GM19240 (cell line): ENCODE measurements around the gene SLC22A2.

ENCODE experiments used
- DNase-seq: peaks from one replicate; pipeline ENCODE4 v3.0.0; 2011; ENCODE audit warnings: low spot score; ENCODE audit not compliant: insufficient read length

SLC22A2 gene

DNA sequence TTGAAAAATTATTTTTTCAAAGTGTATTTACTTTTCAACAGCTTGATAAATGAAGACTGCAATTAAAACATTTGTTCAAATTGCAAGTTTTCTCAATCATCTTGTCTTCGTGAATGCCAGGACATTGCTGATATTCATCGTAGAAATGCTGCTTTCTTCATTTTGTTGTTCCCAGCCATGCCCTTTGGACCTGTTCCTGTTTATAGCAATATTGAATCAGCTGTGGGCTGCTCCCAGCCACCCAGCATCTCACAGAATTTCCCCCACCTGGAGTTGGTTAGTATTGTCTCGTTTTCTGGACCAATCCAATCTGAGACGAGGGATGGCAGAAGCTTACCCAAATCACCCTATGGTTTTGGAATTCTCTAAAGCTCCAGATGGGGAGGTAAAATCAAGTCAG lies 40.8 kb downstream of the SLC22A2 start:
- DNase-seq = no peak

DNA sequence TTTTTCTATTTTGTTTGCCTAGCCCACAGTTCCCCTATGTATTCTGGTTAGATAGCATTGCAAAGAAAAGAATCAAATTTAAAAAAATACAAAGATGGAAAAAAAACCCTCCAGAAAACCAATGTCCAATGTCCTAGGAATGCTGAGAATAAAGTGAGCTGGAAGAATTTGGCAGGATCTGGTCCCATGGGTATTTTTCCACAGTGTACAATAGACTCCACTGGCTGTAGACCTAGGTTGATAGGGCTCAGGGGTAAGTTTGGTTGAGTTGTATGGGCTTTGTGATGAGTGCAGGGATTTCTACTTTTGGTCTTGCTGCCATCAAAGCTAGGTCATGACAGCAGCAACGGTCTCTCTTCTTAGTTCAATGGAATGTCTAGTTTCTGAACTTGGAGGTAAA lies 41.5 kb downstream of the SLC22A2 start:
- no peak for DNase-seq

DNA sequence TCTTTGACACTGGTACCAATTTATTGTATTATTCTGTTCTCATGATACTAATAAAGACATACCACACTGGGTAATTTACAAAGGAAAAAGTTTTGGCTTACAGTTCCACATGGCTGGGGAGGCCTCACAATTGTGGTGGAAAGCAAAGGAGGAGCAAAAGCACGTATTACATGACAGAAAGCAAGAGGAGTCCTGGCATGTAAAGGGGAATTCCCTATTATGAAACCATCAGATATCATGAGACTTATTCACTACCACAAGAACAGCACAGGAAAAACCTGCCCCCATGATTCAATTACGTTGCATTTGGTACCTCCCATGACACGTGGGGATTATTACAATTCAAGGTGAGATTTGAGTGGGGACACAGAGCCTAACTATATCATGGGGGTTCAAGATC lies 43.4 kb downstream of the SLC22A2 start:
- DNase-seq = no peak

DNA sequence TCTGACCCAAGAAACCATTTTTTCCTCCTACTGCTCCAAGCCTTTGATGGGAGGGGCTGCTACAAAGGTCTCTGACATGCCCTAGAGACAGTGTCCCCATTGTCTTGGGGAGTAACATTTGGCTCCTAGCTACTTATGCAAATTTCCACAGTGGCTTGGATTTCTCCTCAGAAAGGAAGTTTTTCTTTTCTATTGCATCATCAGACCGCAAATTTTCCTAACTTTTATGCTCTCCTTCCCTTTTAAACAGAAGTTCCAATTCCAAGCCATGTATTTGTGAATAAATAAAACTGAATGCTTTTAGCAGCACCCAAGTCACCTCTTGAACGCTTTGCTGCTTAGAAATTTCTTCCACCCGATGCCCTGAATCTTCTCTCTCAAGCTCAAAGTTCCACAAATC lies 51.0 kb downstream of the SLC22A2 start:
- no peak for DNase-seq

DNA sequence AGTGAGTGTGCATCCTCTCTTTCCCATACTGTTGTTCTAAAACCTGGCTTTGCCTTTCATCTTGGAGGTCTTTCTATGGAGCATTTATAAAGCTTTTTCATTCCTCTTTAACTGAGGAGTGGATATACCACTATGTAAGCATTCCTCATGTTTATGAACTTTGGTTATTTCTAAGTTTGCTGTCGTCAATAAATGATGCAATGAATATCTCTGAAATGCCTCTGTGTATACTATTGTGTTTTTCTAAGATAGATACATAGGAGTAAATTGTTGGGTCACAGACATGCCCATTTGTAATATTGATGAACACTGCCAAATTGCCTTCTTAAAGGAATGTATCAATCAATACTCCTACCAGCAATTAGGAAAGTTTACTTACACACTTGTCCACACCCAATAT lies 53.9 kb downstream of the SLC22A2 start:
- DNase-seq = no peak

DNA sequence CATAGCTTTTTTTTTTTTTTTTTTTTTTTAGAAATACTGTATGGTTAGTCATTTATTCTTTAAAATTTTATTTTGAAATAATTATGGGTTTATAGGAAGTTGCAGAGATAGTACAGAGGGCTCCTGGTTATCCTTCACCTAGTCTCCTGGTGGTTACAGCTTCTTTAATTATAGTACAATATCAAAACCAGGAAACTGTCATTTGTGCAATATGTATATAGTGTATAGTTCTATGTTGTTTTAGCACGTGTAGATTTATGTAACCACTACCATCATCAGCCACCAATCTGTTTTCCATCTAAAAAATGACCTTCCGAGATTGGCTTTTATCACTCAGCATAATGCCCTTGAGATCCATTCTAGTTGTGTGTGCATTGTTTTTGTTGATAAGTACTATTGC lies 54.7 kb downstream of the SLC22A2 start:
- no peak for DNase-seq

DNA sequence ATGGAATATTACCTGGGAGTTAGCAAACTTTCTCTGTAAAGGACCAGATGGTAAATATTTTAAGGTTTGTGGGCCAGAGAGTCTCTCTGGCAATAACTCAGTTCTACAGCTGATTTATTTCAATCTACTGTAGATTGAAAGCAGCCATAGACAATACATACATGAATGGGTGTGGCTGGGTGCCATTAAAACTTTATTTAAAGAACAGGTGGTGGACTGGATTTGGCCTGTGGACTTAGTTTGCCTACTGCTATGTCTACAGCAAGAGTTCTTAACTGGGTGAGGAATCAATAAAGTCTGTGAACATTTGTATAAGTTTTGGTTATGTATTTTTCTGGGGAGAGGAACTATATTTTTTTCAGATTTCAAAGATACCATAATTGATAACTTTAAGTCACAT lies 55.1 kb downstream of the SLC22A2 start:
- no peak for DNase-seq

DNA sequence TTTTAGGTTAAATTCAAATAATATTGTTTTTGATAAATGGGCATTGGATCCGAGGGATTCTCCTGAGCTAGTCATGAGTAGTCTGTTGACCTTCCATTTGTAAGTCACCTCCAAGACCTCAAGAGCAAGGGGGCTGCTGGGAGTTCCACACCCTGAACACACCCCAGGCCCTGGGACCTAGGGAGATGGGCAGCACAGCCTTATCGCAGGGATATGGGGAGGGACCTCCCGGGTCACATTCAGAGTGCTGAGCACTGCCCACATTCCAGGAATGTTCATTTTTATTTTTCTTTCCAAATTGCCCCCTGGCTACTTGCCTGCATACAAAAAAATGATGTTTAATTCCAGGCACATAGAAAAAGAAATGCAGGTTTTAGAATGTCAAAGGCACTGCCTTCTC lies 55.5 kb downstream of the SLC22A2 start:
- no peak for DNase-seq

DNA sequence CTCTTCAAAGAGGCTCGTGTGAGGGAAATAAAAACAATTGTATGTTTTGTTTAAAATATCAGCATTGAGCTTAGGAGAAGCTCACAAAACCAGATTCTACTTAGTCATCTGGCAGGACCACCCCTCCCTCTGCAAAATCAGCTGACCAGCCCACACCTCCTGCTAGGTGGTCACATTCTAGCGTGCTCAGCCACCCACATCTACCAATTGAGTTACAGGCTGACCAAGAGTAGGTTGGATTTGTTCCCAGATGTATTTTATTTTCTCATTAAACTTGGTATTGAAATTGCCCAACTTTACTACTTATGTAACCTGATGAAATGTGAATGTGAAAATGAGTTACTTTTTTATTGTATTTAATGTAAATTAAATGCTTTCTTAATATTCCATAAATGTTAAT lies 56.2 kb downstream of the SLC22A2 start:
- DNase-seq = no peak

DNA sequence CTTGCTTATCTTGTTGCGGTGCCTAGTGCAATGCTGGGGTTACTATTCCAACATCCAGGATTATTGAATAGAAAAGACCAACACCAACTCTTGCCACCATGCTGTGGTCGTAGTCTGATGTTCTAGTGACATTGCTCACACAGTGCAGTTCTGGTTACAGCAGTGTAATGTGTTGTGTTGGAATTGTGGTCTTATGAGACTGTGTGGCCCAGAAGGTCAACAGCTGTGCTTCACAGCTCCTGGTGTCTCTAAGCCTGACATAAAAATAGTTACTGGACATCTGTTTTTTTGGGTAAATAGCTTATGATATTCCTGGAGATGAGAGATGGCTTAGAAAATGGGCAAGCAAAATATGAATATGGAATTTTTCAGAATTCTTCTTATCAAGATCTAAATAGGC lies 57.6 kb downstream of the SLC22A2 start:
- no peak for DNase-seq

DNA sequence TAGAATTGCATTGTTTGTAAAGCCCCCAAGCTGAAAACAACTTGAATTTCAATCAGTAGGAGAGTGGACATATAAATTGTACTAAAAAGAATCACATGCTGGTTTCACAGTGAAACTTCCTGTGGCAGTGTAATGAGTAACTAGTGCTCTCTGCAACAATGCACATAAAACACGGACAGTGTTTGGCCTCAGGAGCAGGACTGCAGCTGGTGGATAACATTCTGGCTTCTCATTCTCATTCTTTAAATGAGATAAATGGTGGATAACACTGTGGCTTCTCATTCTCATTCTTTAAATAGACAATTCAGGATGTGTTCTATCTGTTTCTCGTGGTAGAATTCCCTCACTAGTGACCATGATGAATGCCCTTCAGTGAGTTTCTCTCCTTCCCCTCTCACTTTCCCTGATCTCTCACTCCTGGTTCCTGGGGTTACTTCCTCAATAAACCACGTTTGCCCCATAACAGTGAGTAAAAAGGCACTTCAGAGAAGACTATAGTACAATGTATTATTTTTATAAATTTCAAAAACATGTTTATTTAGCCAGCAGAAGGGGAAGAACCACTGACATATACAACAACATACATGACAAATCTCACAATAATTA lies 59.9 kb downstream of the SLC22A2 start:
- no peak for DNase-seq

DNA sequence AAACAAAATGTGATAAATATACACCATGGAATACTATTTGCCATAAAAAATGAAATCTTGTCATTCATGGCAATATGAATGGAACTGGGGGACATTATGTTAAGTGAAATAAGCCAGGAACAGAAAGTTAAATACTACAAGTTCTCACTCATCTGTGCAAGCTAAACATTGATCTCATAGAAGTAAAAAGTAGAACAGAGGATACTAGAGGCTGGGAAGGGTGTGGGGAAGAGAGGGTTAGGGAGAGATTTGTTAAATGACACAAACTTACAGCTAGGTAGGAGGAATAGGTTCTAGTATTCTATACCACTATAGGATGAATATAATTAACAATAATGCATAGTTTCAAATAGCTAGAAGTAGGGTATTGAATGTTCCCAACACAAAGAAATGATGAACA lies 61.0 kb downstream of the SLC22A2 start:
- no peak for DNase-seq

DNA sequence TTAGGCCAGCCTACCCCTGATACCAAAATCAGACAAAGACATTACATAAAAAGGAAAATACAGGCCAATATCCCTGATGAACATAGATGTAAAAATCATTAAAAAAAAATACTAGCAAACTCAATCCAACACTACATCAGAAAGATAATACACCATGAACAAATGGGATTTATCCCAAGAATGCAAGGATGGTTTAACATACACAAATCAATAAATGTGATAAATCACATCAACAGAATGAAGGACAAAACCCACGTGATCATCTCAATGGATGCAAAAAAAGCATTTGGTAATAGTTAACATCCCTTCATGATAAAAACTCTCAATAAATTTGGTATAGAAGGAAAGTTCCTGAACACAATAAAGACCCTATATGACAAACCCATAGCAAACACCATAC lies 63.8 kb downstream of the SLC22A2 start:
- DNase-seq = no peak

DNA sequence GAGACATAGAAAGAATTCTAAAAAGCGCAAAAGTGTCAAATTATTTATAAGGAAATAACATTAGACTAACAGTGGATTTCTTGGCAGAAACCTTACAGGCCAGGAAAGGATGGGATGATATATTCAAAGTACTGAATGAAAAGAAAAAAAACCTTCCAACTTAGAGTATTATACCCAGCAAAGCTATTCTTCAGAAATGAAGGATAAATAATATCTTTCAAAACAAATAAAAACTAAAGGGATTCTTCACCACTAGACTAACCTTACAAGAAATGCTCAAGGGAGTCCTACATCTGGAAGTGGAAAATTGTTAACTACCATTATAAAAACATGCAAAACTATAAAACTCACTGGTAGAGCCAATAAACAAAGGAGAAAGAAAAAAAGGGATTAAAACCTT lies 65.8 kb downstream of the SLC22A2 start:
- DNase-seq = no peak

DNA sequence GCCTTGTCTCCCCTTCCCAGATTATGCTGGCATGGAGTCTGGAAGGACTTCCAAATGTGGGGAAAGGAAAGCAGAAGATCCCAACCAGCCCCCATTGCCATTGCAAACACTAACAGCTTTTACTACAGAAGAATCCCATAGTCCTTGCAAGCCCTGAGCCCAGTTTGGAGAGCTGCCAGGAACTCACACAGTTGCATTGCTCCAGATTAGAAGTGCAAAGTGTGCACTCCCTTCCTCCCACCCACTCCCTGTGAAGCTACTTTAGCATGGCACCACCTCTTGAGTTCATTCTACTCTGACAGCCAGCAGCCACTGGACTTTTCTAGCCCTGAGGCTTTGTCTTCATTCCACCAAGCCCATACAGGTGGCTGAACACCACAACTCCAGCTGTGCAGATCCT lies 67.6 kb downstream of the SLC22A2 start:
- DNase-seq = no peak

DNA sequence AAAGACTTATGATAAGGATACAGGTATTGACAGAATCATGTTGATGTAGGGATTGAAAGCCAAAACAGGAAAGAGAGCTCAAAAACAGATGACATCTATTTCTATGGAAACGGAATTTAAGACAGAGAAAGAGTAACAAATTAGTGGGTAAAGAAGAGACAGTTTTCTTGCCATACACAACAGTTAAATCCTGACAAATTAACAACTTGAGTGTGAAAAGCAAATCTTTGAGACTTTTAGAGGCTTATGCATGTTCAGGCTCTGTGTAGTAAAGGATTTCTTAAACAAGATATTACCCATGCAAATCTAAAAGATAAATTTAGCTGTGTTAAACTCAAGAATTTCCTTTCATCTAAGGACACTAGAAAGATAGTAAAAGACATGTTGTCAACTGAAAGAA lies 68.5 kb downstream of the SLC22A2 start:
- DNase-seq = no peak

DNA sequence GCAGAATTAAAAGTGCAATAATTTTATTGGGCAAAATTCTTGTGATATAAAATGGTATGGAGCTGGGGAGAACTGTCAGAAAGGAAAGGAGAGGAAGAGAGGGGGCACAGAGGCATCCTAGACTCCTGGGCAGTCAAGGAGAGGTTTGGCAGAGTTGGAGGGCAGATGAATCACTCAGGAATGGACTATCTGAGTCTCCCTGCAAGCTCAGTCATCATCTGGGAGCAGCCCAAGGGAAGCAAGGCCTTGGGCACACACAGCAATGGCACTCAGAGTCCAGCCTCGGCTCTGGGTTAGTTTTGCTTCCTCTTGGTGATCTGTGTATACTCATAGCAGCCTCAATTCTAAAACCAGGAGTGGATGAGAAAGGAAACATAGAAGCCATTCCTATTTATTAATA lies 69.8 kb downstream of the SLC22A2 start:
- DNase-seq = no peak

DNA sequence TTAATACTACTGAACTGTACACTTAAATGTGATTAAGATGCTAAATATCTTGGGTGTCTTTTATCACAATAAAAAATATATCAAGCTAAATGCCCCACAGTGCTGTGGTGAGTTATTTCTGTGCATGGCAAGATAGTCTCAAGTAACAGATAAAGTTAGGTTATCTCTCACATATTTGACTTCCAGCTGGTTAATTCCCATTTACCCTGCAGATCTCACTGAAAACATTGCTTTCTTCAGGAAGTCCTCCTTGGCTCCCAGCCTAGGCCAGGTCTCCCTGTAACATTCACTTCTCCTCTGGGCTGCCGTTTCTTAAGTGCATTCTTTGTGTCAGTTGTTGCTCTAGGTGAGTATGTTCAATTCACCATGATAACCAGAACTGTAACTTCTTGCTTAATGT lies 77.9 kb downstream of the SLC22A2 start:
- DNase-seq = no peak

DNA sequence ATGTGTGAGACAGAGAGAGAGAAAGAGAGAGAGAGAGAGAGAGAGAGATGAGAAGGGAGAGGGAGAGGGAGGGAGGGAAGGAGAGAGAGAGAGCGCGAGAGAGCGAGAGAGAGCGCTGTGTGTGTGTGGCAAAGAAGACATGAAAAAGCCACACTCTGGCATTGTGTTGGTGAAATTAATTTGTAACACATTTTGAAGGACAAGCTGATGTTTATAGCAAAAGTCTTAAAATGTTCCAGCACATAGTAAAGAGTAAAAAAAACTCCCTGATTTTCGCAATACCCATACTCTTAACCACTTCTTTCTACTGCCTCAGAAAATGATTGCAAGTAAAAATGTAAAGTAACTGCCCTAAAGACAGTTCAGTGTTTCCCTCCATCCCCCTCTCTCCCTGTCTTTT lies 80.3 kb downstream of the SLC22A2 start:
- no peak for DNase-seq

DNA sequence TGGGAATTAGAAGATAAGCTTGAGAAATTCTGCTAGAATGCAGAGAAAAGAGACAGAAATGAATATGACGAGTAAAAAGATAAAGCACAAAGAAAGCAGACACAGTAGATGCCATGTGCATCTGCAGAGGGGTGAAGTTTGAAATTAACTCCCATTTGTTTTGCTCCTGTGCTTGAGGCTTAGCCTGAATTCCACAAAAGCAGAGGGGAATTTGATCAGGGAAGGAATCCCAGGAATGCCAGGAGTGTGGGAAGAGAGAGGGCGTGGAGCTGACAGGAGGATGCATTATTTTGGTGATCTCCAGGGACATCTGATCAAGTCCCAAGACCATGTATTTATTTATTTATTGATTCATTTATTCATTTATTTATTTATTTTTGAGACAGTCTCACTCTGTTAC lies 81.4 kb downstream of the SLC22A2 start:
- DNase-seq = no peak

DNA sequence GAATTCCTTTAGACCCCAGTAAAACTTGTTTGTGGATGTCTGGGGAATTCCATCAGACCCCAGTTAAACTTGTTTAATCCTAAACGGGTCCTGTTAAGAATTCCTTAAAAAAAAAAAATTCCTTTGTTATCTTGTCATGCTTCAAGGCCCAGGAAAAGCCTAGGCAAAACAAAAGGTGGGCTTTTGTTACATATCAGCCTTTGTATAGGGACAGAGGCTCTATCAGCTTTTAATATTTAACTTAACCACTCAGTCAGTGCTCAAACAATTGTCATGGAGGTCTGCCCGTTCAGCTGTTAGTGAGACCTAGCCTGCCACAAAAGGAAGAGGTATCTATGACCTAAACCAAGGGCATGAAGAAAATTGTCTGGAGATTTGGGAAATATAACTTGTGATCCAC lies 83.9 kb downstream of the SLC22A2 start:
- no peak for DNase-seq

DNA sequence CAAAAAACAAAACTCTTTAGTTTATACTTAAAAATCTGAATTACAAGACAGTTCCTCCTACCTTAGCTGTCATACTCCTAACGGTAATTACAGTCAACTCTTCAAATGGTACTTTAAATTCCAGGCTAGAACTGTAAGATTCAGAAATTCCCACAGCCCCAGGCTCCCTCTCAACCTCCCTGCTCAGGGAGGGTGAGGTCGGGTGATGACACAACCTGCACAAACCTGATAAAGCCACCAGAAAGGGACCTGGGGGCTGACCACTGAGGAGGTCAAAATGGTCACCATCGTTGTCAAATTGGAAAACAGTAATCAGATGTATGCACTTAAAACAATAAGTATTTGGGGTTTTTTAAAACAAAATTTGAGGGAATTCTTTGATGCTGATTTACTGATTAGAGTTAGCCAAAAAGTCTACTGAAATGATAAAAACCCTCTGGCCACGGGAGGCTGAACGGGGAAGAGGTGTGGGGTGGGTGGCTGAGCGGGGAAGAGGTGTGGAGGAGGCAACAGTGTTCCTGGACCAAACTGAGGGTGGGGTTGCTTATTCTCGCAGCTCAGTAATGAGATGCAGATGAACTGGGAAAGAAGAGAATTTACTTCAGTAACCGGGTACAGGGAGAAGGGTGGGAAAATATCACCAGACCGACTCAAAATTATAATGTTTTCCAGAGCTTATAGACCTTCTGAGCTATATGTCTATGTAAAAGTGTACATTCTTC lies 84.7 kb downstream of the SLC22A2 start:
- DNase-seq = no peak

DNA sequence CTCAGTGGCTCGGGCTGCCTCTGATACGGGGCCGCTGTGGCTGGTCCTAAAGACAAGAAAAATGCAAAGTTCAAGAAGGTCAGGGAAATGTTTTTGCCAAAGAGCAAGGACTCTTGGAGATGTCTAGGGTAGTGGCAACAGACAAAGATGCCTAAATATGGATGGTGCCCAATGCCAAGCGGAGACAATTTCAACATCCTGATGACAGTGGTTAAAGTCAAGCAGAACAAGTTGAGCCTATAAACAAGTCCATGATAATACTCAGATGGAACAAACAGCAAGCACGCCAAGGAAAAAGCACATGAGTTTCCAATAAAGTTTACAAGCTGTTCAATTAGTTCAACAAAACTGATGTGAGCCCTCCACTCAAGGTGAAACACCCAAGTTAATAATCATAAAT lies 85.9 kb downstream of the SLC22A2 start:
- no peak for DNase-seq
